Hippocampal formation (tissue), 2 donors: Measurements from ENCODE around the gene OR52E6.

Experiments used
- DNase-seq, 2 donors: peaks; one replicate each; lab custom pipeline; 2025; lab: John Stamatoyannopoulos, UW

OR52E6 gene

GRCh38 chr11:5841797-5842196 is at the start of gene OR52E6:
Gene OR52E6 (minus strand): TSS chr11:5841897. CDS start chr11:5841897, 0 bp downstream.
- DNase-seq, result no peak

GRCh38 chr11:5891216-5891800 is 49.6 kb upstream of the OR52E6 start:
- peak in 1 of 2 donors; percentile 2 for DNase-seq

- DNase-seq, result no peak
Observed at GRCh38 chr11:5887661-5888060, 46.0 kb upstream of the OR52E6 start.

GRCh38 chr11:5887172-5887571 is 45.5 kb upstream of the OR52E6 start:
- DNase-seq, result no peak

GRCh38 chr11:5881756-5882155 is 40.1 kb upstream of the OR52E6 start:
- no peak for DNase-seq

- DNase-seq, result no peak
Observed at GRCh38 chr11:5880329-5880728, 38.6 kb upstream of the OR52E6 start, which contains the start of gene OR52E4. Gene OR52E4 (plus strand): TSS chr11:5880629. CDS start chr11:5884293, 3,664 bp downstream.

GRCh38 chr11:5878564-5878963 is 36.9 kb upstream of the OR52E6 start:
- DNase-seq, result no peak

- no peak for DNase-seq
Observed at GRCh38 chr11:5865826-5866225, 24.1 kb upstream of the OR52E6 start.

GRCh38 chr11:5857590-5857989 is 15.9 kb upstream of the OR52E6 start, which contains the start of gene OR52E8:
Gene OR52E8 (minus strand): TSS chr11:5857690. CDS start chr11:5857690, 0 bp downstream.
- DNase-seq, result no peak

- DNase-seq, result no peak
Observed at GRCh38 chr11:5851002-5851401, 9.3 kb upstream of the OR52E6 start.

GRCh38 chr11:5847711-5848110 is 6.0 kb upstream of the OR52E6 start:
- no peak for DNase-seq

- DNase-seq, result no peak
Observed at GRCh38 chr11:5846701-5847100, 5.0 kb upstream of the OR52E6 start.

GRCh38 chr11:5837695-5838094 is 4.0 kb downstream of the OR52E6 start:
- no peak for DNase-seq

GRCh38 chr11:5833446-5833845 is 8.3 kb downstream of the OR52E6 start:
- DNase-seq, result no peak

- no peak for DNase-seq
Observed at GRCh38 chr11:5831196-5831829, 10.4 kb downstream of the OR52E6 start.

- DNase-seq, result no peak
Observed at GRCh38 chr11:5818245-5818886, 23.3 kb downstream of the OR52E6 start.

- no peak for DNase-seq
Observed at GRCh38 chr11:5815534-5815933, 26.2 kb downstream of the OR52E6 start.

GRCh38 chr11:5809905-5810795 is 31.5 kb downstream of the OR52E6 start:
- no peak for DNase-seq

- DNase-seq, result no peak
Observed at GRCh38 chr11:5809122-5809519, 32.6 kb downstream of the OR52E6 start.

GRCh38 chr11:5808500-5809121 is 33.1 kb downstream of the OR52E6 start, which contains the start of gene OR52N2:
Gene OR52N2 (plus strand): TSS chr11:5808924. CDS start chr11:5820336, 11,412 bp downstream.
- DNase-seq, result peak; percentile 50 to 67

GRCh38 chr11:5807580-5807979 is 34.1 kb downstream of the OR52E6 start:
- DNase-seq, result no peak

GRCh38 chr11:5803982-5804381 is 37.7 kb downstream of the OR52E6 start:
- DNase-seq, result no peak
